Ishikawa (cell line): ENCODE data around the gene NXF3.

Experiments
- CEBPB ChIP-seq: IDR thresholded peaks from 2 replicates; pipeline ENCODE4 v1.6.1; 2012
- CREB1 ChIP-seq: IDR thresholded peaks from 2 replicates; pipeline ENCODE4 v1.6.1; 2012; ENCODE audit warnings: low read depth
- EGR1 ChIP-seq: IDR thresholded peaks from 2 replicates; pipeline ENCODE4 v1.6.1; 2012
- EP300 ChIP-seq: IDR thresholded peaks from 2 replicates; pipeline ENCODE4 v1.6.1; 2012; ENCODE audit warnings: borderline replicate concordance
- FOXM1 ChIP-seq: IDR thresholded peaks from 2 replicates; pipeline ENCODE4 v1.6.1; 2012; ENCODE audit warnings: low read depth, borderline replicate concordance
- MAX ChIP-seq: IDR thresholded peaks from 2 replicates; pipeline ENCODE4 v1.6.1; 2012
- NFIC ChIP-seq: IDR thresholded peaks from 2 replicates; pipeline ENCODE4 v1.6.1; 2012
- RAD21 ChIP-seq: IDR thresholded peaks from 2 replicates; pipeline ENCODE4 v1.6.1; 2012; ENCODE audit warnings: low read depth
- REST ChIP-seq: IDR thresholded peaks from 2 replicates; pipeline ENCODE4 v1.6.1; 2012; ENCODE audit warnings: low read depth, mild to moderate bottlenecking
- TAF1 ChIP-seq: IDR thresholded peaks from 2 replicates; pipeline ENCODE4 v1.6.1; 2012; ENCODE audit warnings: low read depth, mild to moderate bottlenecking
- TCF12 ChIP-seq: IDR thresholded peaks from 2 replicates; pipeline ENCODE4 v1.6.1; 2012; ENCODE audit warnings: low read depth
- TEAD4 ChIP-seq: IDR thresholded peaks from 2 replicates; pipeline ENCODE4 v1.6.1; 2012
- USF1 ChIP-seq: IDR thresholded peaks from 2 replicates; pipeline ENCODE4 v1.6.1; 2012
- YY1 ChIP-seq: IDR thresholded peaks from 2 replicates; pipeline ENCODE4 v1.6.1; 2012; ENCODE audit warnings: low read depth
- ZBTB7A ChIP-seq: IDR thresholded peaks from 2 replicates; pipeline ENCODE4 v1.6.1; 2012; ENCODE audit warnings: low read depth

NXF3 gene

GRCh38 chrX:103092942-103093341, at the start of gene NXF3:
TSS of gene NXF3 (minus strand) at chrX:103093143. CDS start at chrX:103093023, 120 bp downstream.
- TF ChIP-seq REST: no peak
- no peak for TF ChIP-seq YY1
- no peak for TF ChIP-seq EGR1
- TF ChIP-seq RAD21: no peak
- TF ChIP-seq USF1: no peak
- TF ChIP-seq CEBPB: no peak
- no peak for TF ChIP-seq ZBTB7A
- no peak for TF ChIP-seq CREB1
- no peak for TF ChIP-seq FOXM1
- no peak for TF ChIP-seq MAX

GRCh38 chrX:103124284-103124683, 31.3 kb upstream of the NXF3 start:
- no peak for TF ChIP-seq TCF12
- no peak for TF ChIP-seq CEBPB
- no peak for TF ChIP-seq YY1
- no peak for TF ChIP-seq FOXM1
- TF ChIP-seq RAD21: no peak
- no peak for TF ChIP-seq EP300
- TF ChIP-seq ZBTB7A: no peak
- no peak for TF ChIP-seq EGR1
- TF ChIP-seq TAF1: no peak
- no peak for TF ChIP-seq NFIC
- no peak for TF ChIP-seq USF1
- TF ChIP-seq REST: no peak
- TF ChIP-seq TEAD4: no peak
- no peak for TF ChIP-seq MAX
- TF ChIP-seq CREB1: no peak

- TF ChIP-seq RAD21: no peak
- TF ChIP-seq NFIC: no peak
- no peak for TF ChIP-seq ZBTB7A
- no peak for TF ChIP-seq USF1
- no peak for TF ChIP-seq TAF1
- TF ChIP-seq CREB1: no peak
- TF ChIP-seq YY1: no peak
Measured at GRCh38 chrX:103120748-103121147, 27.8 kb upstream of the NXF3 start.

GRCh38 chrX:103107836-103108235, 14.9 kb upstream of the NXF3 start:
- TF ChIP-seq USF1: no peak
- no peak for TF ChIP-seq TAF1
- TF ChIP-seq NFIC: no peak
- no peak for TF ChIP-seq EGR1
- no peak for TF ChIP-seq CREB1
- TF ChIP-seq TEAD4: no peak
- TF ChIP-seq ZBTB7A: no peak
- no peak for TF ChIP-seq RAD21
- TF ChIP-seq YY1: no peak
- TF ChIP-seq CEBPB: no peak
- no peak for TF ChIP-seq FOXM1
- no peak for TF ChIP-seq MAX
- no peak for TF ChIP-seq EP300
- no peak for TF ChIP-seq REST
- TF ChIP-seq TCF12: no peak
